NCI-H460 (cell line): ENCODE results near the gene PCID2. TPM values are rescaled to one million over a fixed set of nuclear protein-coding genes. Genes with fewer than 3 reads are reported as not detected.
A peak's percentile ranks its signal among the peaks of the same experiment; 100 is the strongest.

Experiments used
- DNase-seq: peaks from one replicate; pipeline ENCODE4 v3.0.0-alpha.2; 2016; ENCODE audit warnings: low read depth; ENCODE audit errors: extremely low read depth
- total RNA-seq: library from RNA; depleted of rRNA; stranded (reverse); fragments of >200 nt; shearing (Covaris generic); gene quantifications from 2 replicates; pipeline ENCODE4 v1.2.3, GENCODE V29; 2014

Gene PCID2
- total RNA-seq, 1 experiment from 2014 or later: 124 TPM

DNA sequence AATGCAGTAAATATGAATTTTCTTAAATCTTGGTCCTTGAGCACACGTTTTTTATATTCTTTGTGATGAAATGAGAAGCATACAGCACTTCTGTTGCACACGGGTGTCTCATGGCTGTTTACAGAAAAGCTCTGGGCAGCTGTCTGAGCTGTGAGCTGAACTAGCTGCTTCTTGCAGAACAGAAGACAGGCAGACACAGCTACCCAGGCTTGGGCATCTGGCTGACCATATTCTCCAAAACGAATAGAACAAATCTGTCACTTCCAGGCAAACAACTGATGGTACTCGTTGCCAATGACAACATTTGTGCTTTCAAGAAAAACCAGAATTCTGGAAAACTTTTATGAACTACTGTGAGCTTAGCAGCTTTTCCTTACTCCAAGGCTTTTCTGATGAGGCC lies 16.2 kb downstream of the PCID2 start:
- no peak for DNase-seq

DNA sequence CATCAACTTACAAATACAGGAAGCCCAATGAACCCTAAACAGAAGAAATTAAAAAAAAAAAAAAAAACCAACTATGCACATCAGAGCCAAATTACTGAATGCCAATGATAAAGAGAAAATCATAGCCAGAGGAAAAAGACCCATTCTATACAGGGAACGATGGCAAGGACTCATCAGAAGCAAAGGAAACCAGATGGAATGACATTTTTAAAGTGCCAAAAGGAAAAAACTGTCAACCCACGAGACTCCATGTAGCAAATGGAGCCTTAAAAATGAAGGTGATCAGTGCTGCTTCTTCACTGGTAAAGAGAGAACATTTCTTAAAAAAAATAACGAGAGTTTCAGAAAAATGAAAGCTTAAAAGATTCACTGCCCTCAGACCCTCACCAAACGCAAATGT lies 18.3 kb downstream of the PCID2 start:
- DNase-seq: no peak

- peak; percentile 79 for DNase-seq
Observed at GRCh38 chr13:113187883-113188665, 20.4 kb downstream of the PCID2 start.

DNA sequence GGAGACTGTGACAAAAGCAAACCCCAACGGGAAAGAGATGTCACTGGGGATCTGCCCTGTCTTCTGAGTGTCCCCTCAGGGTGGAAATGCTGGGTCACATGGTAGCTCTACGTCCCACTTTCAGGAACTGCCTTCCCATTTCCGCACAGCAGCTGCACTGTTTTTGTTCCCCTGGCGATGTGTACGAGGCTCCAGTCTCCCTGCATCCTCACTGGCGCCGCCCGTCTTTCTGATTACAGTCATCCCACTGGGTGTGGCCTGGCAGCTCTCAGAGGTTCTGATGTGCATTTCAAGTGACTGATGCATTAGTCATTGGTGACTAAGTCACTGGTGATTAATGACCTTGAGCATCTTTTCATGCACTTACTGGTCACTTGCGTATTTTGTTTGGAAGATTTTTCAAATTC lies 21.2 kb downstream of the PCID2 start:
- DNase-seq: peak; percentile 98

GRCh38 chr13:113186061-113186900 lies 22.2 kb downstream of the PCID2 start:
- no peak for DNase-seq

GRCh38 chr13:113184568-113185440 lies 23.7 kb downstream of the PCID2 start:
- DNase-seq: no peak

DNA sequence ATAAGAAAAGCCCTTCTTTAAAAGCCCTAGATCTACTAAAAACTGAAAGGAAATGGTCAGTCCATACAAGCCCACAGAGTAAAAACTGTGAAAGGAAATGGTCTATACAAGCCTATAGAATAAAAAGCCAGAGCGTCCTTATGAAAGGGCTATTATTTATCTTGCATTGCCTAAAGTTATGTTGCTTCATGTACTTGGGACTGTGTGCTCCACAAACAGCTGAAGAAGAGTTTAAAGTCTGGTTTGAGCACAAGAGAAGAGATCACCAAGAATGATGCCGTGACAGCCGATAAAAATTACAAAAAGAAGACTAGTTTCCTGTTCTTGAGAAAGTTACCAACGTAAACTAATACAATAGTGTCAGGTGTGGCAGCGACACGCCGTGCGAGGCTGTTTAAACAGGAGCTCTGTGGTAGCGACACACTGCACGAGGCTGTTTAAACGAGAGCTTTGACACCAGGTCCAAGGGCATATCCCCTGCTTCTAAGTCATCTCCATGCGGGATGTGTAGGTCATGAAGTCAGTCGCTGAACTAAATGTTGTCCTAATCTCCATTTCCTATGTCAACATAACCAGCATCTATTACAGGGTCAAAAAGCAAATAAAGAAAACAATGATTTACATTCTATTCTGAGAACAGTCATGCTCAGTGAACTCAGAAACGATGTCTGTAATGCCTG lies 24.9 kb downstream of the PCID2 start:
- no peak for DNase-seq

GRCh38 chr13:113182046-113182445 lies 26.4 kb downstream of the PCID2 start:
- DNase-seq: no peak

GRCh38 chr13:113179374-113180230 lies 28.9 kb downstream of the PCID2 start:
- DNase-seq: no peak

DNA sequence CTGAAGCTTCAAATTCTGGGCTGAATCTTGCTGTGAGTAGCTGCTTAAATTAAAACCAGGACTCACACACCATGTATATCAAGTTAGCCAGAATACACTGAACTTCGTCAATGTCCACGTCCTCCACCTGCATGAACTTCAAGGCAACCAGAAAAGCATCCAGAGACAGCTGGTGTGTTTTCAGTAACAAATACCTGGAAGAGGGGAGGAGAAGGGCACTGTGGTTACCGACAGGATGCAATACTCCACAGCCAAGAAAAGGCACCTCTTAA lies 29.6 kb downstream of the PCID2 start:
- DNase-seq: no peak

- no peak for DNase-seq
Observed at GRCh38 chr13:113178070-113178895, 30.2 kb downstream of the PCID2 start.

DNA sequence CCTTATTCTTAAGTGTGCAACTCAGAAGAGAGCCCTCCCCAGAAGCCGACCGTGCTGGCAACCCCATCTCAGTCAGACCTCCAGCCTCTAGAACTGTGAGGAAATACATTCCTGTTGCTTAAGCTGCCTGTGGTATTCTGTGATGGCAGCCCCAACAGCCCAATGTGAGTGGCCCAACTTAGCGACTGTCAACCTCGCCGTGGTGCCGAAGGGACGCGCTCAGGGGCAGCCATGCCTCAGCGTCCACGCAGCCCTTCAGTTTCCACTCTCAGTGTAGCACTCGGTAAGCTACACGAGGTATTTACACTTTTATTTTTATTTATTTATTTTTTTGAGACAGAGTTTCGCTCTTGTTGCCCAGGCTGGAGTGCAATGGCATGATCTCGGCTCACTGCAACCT lies 31.6 kb downstream of the PCID2 start:
- DNase-seq: no peak

GRCh38 chr13:113176280-113176679 lies 32.2 kb downstream of the PCID2 start:
- no peak for DNase-seq

DNA sequence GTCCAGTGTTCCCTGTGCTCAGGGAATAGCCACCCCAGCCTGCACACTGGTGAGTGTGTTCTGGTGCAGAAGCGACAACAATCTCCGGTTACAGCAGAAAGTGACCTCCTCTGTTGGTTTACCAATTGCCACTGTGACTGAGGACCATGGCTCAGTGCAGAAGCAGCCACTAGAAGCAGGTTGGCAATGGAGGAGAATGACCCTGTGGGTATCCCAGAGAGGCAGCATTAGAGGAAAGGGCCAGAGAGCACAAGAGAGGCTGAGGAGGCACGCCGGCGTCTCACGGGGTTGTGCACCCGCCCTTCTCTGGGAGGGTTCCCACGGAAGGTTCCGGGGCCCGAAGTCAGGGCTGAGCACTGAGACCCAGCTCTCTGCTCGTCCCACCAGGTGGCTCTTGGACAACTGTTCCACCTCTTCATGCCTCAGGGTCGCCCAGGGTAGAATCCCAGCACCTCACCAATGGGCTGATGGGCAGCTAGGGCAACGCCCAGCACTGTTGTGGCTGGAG lies 36.0 kb downstream of the PCID2 start:
- no peak for DNase-seq

DNA sequence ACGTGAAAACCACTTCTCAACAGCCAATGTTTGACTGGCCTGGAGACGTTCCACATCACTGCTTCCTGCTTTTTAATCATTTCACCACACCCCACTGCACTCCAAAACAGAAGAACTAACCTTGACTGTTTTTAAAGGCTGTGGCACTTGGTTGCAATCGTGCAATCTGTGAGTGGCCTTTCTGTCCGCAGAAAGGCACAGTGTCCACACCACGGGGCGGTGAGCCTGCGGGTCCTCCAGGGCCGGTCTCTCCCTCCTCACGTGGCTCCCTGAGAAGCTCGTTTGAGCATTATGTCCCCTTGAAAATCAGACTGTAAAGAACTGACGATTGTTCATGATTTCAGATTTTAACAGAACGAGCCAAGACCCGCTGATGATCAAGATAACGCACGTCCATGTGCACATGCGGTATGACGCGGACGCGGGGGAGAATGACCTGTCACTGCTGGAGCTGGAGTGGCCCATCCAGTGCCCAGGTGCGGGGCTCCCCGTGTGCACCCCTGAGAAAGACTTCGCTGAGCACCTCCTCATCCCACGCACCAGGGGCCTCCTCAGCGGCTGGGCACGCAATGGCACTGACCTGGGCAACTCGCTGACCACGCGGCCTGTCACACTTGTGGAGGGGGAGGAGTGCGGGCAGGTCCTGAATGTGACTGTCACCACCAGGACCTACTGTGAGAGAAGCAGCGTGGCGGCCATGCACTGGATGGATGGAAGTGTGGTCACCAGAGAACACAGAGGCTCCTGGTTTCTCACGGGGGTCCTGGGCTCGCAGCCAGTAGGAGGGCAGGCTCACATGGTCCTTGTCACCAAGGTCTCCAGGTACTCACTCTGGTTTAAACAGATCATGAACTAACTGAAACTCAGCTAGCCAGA lies 37.0 kb downstream of the PCID2 start:
- DNase-seq: no peak

- DNase-seq: no peak
Observed at GRCh38 chr13:113170511-113170910, 38.0 kb downstream of the PCID2 start.
